ENCODE measurements around the gene CALML6.

The CALML6 gene

DNA sequence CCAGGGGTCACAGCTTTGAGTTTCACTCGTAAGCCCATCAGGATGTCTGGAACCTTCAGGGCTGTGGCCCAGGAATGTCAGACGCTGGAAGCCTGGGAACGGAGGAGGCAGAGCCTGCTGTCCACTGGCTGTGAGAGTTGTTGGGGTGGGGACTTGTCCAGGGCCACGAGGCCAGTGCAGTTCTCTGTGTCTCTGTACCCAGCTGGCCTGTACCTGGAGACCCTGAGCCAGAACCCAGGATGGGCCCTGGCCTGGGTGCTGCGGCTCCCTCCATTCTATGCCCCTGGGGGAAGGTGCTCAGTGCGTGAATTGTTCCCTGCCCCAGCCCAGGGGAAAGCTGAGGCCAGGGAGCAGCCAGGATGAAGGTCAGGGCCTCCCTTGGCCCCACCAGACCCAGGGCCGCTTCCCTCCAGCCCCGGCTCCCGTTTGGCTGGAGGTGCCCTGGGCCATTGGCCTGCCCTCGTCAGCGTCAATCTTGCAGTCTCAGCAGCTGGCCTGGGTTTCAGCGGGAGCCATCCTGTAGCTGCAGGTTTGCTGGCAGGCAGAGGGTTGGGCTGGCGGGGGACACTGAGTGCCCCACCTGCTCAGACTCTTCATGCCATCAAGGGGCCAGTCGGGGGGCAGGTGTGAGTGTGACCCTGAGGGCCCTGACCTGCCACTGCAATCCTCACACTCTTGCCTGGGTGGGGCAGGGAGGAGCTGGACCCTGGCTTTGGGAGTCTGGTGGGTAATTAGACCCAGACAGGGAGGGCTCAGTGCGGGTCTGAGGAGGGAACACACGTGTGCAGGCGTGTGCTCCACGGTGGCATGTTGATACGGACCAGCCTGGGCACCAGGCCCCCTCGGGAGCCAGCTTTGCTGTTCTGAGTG, 724 bp upstream of the CALML6 start:
- DNase-seq = no peak

DNA sequence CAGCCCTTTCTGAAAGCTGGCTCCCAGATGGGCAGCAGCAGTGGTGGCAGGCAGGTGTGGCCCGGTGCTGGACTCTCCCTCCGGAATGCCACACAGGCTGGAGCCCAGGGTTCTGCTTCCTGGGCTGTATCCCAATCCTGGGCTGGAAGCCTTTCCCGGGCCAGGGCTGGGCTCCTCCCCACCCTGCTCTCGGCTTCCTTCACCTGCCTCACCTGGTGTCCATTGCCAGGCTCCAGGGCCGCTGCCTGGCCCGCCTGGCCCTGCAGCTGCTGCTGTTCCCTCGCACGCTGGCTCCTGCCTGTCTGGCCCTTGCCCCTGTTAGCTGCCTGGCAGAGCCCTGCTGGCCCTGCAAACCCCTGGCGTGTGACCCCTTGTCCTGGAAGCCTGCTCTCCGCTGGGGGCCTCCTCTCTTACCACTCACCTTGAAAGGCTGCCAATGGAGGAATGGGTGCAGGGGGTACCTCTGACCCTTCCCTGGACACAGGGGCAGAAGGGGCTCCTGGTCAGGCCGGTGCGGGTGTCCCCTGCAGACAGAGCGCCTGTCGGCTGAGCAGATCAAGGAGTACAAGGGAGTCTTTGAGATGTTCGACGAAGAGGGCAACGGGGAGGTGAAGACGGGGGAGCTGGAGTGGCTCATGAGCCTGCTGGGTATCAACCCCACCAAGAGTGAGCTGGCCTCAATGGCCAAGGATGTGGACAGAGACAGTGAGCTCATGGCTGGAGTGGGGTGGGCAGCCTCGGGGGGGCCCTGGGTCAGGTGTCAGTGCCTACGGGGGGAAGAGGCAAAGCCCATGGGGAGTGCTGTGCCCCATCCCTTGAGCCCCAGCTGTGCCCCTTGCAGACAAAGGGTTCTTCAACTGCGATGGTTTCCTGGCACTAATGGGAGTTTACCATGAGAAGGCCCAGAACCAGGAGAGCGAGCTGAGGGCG, 1.1 kb downstream of the CALML6 start:
- DNase-seq = no peak

DNA sequence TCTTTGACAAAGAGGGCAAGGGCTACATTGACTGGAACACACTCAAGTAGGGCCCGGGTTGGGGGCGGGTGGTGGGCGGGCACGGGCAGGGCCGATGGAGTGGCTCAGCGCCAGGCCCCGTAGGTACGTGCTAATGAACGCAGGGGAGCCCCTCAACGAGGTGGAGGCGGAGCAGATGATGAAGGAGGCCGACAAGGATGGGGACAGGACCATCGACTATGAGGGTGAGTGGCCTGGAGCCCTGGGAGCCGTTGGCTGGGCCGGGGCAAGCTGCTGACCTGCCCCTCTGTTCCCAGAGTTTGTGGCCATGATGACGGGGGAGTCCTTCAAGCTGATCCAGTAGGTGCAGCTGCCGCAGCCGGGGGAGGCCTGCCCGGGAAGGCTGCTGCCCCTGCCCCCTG, 1.8 kb downstream of the CALML6 start:
- no peak for DNase-seq

DNA sequence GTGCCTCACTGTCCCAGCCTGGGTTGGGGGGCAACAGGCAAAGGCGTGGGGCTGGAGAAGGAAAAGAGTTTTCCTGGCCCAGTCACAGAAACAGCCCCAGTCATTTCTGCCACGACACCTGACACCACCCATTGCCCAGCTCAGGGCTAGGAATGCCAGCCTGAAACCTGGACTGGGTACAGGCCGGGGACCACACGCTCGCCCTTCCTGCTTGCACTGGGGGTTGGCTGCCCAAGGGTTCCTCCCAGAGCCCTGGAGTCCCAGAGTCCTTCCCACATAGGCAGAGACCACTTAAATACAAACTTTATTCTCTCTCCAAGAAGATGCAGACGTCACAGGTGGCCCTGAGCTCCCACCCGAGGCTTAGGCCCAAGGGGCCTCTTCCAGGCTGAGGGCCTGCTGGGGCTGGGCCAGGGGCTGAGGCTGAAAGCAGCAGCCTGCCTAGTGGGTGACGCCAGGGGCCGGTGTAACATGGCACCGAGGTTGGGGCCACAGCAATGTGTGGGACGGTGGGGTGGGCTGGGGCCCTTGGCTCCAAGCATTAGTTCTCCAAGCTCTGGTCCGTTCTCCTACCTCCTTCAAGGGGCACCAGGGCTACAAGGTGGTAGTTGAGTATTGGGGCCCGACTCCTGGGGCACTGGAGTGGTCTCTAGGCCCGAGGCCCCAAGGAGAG, 2.4 kb downstream of the CALML6 start:
- DNase-seq = no peak

DNA sequence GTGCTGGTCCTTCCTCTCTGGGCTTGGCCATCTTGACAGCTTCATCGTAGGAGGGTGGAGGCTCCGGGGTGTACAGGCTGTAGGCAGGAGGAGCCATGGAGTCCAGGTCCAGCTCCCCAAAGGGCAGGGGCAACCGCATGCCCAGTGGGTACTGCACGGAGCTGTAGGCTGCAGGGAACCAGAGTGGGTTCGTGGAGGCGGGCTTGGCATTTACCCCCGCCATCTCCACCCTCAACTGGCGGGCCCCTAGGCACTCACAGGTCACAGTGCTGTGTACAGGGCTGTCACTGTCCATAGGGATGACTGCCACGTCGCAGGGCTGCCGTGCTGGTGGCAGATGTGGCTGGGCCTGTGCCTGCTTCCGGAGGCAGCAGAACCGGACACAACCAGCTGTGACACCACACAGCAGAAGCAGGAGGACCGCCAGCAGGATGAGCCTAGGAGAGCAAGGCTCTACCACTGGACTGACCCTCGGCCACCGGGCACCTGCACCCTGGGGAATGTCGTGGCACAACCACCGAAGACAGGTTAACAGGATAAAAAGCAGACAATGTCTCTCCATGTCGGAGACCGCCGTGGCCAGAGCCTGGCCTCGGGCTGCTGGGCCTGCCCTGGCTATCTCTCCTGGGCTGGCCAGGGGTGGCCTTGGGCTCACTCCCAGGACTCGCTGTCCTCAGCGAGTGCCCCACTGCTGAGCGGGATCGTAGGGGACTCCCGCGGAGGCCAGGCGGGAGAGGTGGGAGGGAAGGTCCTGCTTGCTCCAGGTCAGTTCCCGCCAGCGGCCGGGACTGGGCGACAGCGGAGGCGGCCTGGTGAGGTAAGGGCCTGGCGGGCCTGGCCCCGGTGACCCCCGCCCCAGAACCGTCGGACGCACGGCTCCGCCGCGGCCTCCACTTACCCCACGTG, 3.2 kb downstream of the CALML6 start:
- DNase-seq = no peak

DNA sequence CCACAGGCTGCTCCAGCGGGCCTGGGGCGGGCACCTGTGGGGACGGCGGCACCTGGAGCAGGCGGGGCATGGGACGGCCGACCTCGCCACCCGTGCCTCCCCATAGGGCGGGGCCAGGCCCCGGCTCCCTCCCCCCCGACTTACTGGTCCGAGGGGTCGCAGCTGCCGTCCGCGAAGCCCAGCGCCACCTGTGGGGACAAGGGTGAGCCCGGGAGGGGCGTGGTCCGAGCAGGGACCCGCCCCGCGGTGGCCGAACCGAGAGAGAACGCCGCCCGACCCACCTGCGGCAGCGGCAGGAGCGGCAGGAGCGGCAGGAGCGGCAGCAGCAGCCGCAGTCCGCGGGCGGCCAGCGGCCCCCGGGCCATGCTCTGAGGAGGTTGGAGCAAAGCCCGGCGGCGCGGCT, 3.8 kb downstream of the CALML6 start, which contains the start of gene TMEM52:
TMEM52 (minus strand) TSS at position 379 of the 403 bp plus-strand sequence; CDS start at position 365, 14 bp downstream.
- no peak for DNase-seq

DNA sequence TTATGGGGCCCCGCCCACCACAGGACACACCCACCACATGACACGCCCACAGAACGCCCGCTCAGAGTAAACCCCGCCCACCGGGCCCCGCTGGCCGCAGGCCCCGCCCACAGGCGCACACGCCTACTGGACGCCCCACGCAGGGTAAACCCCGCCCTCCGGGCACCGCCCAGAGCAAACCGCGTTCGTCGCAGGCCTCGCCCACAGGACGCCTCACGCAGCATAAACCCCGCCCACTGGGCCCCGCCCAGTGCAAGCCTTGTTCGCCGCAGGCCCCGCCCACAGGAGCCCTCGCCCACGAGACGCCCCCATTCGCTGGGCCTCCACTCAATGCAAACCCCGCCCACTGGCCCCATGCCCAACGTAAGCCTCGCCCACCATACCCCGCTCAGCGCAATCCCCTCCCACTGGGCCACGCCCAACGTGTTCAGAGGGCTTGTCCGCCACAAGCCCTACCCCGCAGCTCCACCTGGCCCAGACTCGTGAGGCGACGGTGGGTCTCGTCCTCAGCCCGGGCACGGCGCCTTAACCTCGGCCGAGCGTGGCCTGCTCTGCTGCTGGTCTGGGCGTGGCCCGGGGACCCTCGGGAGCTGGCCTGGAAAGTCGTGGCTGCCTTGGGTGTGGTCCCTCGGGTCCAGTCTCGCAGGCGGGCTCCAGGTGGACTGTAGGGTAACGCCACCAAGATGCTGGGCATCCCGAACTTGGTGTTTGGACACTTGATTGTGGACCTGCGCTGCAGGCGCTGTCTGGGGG, 4.4 kb downstream of the CALML6 start:
- DNase-seq = peak; percentile 99

DNA sequence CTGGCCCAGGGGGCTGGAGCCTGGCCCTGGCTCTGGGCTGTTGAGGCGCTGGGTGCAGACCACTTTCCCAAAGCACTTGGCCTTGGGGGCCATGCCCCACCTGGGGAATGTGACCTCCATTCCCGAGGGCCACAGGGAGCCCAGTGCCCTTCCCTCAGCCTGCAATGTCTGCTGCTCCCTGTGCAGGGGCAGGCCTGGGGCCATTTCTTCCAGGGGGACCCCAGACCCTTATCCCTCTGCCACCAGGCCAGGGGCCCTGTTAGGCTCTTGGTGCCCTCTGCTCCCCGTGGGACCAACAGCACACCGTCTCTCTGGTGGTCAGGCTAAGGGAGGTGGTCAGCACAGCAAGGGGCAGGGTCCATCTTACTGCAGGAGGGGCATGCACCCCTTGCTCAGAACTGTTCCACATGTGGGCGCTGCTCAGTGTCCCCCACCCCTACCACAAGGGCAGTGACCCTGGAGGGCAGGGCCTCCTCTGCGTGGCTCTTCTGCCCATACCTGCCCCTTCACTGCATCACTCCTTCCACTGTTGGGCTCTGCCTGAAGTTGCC, 5.1 kb downstream of the CALML6 start:
- DNase-seq = no peak

DNA sequence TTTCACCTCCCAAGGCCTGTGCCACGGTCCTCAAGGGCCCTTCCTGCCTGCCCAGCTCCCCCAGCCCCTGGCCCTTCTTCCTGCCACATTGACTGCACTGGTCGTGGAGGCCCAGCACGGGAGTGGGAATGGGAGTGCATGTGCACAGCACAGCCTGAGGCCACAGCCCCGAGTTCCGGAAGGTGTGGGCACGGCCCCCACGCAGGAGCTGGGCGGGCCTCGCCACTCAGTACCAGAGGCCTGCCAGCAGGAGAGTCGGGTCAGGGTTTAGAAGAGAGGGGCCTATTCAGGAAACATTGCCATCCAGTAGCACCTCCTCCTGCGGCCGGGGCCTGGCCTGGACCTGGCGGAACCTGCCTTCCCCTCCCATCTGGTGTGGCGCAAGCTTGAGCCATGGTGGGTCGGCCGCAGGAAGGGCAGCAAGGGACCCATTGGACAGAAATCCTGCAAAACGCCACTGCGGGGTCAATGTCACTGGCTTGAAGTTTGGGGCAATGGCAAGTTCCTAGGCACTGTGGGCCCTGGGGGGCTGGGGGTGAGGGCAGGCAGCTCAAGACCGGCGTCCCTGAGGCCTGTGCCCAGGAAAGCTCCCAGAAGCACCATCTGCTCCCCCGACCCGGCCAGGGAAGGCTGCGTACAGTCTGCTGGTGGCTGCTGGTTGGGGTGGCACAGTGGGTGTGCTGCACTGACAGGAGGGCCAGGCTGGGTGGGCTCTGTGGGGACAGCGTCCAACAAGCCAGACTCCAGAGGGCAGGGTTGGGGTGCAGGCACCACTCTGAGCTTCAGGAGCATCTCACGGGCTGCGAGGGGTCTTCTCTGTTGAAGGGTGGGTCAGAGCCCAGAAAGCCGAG, 5.8 kb downstream of the CALML6 start:
- DNase-seq = no peak

DNA sequence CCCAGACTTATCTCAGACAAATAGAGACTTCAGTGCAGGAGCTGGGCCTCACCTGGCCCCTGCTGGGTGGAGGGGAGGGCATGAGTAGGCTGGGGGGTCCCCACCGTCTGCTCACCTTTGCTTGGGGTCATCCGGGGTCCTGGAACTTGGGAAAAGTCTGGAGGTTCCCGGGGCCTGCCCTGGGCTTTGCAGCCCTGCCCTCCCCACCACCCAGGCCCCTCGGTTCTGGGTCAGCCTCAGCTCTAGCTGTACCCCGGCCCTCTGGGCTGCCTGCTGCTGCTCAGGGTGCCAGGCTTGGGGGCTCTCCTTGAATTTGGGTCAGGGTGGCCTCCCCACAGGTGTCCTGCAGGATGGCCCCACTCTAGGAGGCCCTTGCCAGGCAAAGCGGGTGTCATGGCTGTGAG, 6.4 kb downstream of the CALML6 start:
- DNase-seq = no peak

DNA sequence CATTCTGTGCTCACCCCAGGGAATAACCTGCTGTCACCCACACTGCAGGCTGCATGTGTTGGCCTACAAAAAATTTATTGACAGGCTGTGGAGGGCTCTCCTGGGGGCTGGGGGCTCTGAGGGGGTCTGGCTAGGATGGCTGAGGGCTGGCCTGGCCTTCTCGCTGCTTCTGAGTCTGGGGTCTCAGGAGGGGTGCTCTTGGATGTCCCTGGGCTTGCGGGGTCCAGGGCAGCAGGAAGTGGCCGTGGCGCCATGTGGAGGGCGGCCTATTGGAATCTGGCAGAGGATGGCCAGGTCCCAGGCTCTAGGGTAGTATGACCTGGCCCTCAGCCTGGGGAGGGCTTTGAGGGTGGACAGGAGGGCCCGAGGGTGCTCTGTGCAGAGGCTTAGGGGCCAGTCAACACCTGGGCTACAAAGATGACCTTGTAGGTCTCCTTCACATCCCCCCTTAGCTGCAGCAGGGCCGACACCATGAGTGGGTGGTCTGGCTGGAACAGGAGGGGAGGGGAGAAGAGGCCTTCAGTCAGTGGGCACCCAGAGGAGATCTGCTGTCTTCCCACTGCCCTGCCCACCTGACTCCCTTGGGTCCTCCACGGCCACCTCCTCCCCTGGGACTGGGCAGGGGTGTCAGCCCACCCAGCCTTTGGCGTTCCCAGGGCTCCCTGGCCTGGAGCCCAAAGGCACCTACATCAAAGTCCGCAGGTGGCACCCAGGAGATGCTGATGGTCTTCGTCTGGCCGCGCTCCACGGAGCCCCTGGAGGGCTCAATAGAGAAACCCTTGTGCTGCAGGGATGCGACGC, 7.0 kb downstream of the CALML6 start:
- no peak for DNase-seq

DNA sequence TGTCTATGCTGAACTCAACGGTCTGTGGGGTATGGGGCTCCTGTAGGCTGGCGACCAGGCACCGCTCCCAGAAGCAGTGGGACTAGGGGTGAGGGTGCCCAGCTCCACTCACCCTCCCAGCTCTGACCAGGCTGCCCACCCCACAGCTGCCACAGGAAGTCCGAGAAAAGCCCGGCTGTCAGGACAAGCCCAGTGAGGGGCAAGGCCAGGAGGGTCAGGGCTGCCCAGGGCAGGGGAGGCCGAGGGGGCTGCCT, 7.6 kb downstream of the CALML6 start:
- no peak for DNase-seq

DNA sequence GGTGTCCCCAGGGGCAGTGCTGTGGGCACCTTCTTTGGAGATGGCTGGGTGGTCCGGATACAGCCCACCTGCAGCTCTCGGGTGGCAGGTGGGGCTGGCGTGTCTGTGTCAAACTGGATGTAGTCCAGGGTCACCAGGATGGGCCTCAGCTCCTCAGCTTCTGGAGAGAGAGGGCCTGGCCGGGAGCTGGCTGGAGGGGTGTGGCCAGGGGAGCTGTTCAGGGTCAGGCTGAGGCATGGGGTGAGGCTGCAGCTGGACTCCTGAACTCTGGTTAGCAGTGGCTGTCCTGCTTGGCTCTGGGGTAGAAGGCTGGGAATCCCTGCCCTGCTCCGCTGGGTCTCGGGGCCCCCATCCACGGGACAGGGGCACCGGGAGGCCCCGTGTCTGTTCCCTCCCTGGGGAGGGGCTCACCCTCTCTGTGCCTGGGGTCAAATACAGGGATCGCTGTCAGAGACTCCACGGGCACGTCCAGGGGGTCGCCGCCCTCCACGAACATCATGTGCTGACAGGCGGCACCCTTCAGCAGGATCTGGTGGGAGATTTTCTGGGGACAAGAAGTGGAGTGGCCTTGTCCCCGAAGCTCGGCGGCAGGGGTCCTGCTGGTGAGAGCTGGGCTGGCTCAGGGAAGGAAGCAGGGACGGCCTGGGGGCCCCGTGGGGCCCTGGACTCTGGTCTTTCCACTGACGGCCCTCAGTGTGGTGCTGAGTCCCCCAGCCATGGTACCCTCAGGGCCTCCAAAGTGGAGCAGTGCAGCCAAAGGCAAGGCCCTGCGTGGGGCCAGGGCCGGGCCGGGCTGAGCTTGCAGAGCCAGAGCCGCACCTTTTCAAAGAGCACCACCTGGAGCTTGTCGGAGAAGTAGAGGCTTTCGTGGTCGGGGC, 8.1 kb downstream of the CALML6 start:
- no peak for DNase-seq

DNA sequence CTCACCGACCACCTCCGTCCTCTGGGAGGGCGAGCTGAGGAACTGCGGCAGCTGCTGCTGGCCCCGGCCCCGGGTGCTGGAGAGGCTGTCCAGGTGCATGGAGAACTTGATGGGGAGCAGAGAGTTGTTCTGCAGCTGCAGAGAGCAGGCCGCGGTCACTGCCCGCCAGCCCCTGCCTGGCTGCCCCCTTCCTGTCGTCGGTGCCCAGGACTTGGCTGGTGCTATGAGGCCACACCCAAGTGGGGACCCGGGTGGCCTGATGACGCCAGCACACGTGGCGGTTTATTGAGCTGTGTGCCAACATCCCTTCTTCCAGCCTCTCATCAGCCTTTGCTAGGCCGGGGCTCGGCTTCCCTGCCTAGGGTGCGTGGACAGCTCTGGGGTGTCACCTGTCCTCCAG, 9.3 kb downstream of the CALML6 start:
- no peak for DNase-seq

DNA sequence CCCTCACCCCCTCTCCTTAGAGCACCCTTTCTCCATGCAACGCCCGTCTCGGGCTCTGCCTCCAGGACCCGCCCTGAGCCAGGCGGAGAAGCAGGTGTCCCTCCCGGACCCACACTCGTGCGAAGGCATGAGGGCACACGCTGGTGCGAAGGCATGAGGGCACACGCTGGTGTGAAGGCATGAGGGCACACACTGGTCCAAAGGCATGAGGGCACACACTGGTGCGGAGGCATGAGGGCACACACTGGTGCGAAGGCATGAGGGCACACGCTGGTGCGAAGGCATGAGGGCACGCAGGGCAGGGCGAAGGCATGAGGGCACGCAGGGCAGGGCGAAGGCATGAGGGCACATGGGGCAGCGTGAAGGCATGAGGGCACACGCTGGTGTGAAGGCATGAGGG, 9.8 kb downstream of the CALML6 start:
- no peak for DNase-seq

DNA sequence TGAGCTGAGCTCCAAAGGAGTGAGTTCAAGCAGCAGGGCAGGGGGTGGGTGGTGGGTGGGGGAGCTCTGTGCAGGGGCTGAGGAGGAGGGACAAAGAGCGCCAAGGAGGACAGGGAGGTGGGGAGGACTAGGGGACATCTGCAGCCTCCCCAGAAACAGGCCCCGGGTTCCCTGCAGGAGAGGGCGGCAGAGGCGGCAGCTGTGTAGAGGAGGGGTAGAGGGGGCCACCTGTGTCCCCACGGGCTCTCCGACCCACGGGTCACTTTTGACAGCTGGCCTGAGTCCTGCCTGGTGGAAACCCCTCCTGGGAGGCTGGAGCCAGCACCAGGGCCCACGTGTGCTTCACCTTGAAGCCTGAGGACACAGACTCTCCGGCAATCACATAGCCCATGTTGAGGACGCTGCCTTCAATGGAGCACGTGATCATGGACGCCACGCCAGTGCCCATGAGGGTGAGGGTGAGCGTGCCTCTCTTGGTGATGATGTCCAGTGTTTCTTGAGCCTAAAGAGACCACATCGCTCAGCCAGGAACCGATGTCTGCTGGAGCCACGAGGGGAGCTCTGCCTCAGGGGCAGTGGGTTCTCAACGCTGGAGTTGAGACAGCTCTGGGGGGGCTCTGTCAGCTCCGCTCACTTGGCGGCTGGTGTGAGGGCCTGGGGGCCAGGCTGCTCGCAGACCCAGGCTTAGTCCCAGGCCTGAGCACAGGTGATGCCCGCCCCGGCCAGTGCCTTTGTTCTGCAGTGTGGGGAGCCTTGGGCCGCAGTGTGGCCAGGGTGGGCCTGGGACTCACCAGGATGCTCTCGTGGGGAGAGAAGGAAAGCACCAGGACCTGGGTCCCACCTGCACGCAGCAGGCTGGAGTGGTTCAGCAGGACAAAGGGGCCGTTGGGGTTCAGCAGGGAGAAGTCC, 10.6 kb downstream of the CALML6 start:
- no peak for DNase-seq

DNA sequence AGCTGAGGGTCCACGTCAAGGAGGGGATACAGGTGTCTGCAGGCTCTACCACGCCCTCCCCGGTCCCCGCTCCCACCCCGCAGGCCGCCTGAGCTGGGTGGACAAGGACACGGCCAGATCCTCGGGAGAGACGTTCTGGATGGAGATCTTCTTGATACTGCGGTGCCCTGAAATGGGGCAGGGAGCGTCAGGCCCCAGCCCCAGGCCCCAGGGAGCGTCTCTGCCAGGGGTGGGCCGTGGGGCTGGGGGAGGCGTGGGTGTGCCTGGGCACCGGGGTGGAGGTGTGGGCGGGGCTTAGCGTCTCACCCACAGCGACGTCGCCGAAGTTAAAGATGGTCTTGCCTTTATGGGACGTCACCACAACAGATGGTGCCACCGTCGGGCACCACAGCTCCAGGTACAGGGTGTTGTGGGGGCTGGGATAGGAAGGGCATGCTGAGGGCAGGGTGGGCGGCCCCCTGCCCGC, 11.3 kb downstream of the CALML6 start:
- DNase-seq = no peak
